Naive thymus-derived CD4-positive, alpha-beta T cell (primary cell): ENCODE measurements around the gene C7orf57. TPM values are rescaled to one million over a fixed set of nuclear protein-coding genes. Genes with fewer than 3 reads are reported as not detected.
A peak's percentile ranks its signal among the peaks of the same experiment; 100 is the strongest.
"Not testable (repeated sequence)": the region's sequence is repeated elsewhere in the genome, so short reads cannot be mapped to it uniquely, and the experiment has no call there.

Experiments used
- ATAC-seq: fragments of 150-1000 bp; cut with Tn5 transposase; 2 replicates; pipeline ENCODE4 v1.10.0; 2021; ENCODE audit warnings: mild to moderate bottlenecking, moderate library complexity
- CTCF ChIA-PET: fragments of 350-600 bp; sonication (Branson Sonifier 250); formaldehyde crosslinking; loops from one replicate; lab custom pipeline; 2021; ENCODE audit warnings: antibody characterized with exemption; lab: Charles Lee
- POLR2A ChIA-PET: fragments of 350-600 bp; sonication (Branson Sonifier 250); formaldehyde crosslinking; loops from one replicate; lab custom pipeline; 2021; ENCODE audit warnings: antibody characterized with exemption, inconsistent platforms; lab: Charles Lee
- DNase-seq, 9 donors: peaks; one replicate each; pipeline versions ENCODE4 v3.0.0 to v3.0.0-alpha.2; 2020 to 2022; ENCODE audit warnings: mixed read lengths in 1 of 9
- H3K27ac ChIP-seq: one replicate; pipeline ENCODE4 v1.7.0; 2013; ENCODE audit warnings: mild to moderate bottlenecking, low read depth, low read length, moderate library complexity
- H3K27me3 ChIP-seq, 2 donors: one replicate each; pipeline ENCODE4 v1.7.0; 2013; ENCODE audit warnings: low read length in 2 of 2, mild to moderate bottlenecking in 2 of 2, moderate library complexity in 2 of 2; ENCODE audit not compliant: control insufficient read depth in 2 of 2, insufficient read depth in 2 of 2
- H3K36me3 ChIP-seq, 3 experiments: 1 replicate in 2 of 3; 2 replicates in 1 of 3; pipeline ENCODE4 v1.7.0; 2013; ENCODE audit warnings: low read length in 3 of 3, mild to moderate bottlenecking in 3 of 3, moderate library complexity in 1 of 3; ENCODE audit not compliant: insufficient read depth in 3 of 3, control insufficient read depth in 2 of 3
- H3K4me1 ChIP-seq, 2 donors: one replicate each; pipeline ENCODE4 v1.7.0; 2013; ENCODE audit warnings: low read length in 2 of 2, mild to moderate bottlenecking in 2 of 2, moderate library complexity in 1 of 2; ENCODE audit not compliant: control insufficient read depth in 2 of 2, insufficient read depth in 2 of 2
- H3K4me3 ChIP-seq: 2 replicates; pipeline ENCODE4 v1.7.0; 2013; ENCODE audit warnings: mild to moderate bottlenecking, low read length
- H3K9me3 ChIP-seq, 3 experiments: 1 replicate in 2 of 3; 2 replicates in 1 of 3; pipeline ENCODE4 v1.7.0; 2013; ENCODE audit warnings: low read length in 3 of 3; ENCODE audit not compliant: control insufficient read depth in 2 of 3
- H3K27ac Mint-ChIP-seq, 9 donors: one replicate each; pipeline ENCODE4 v1.8.0; 2020 to 2022; ENCODE audit warnings: mixed read lengths in 9 of 9, mild to moderate bottlenecking in 8 of 9, moderate library complexity in 5 of 9, inconsistent platforms in 2 of 9
- H3K27me3 Mint-ChIP-seq, 5 donors: one replicate each; pipeline ENCODE4 v1.8.0; 2021 to 2022; ENCODE audit warnings: mixed read lengths in 5 of 5, mild to moderate bottlenecking in 1 of 5
- H3K36me3 Mint-ChIP-seq, 5 donors: one replicate each; pipeline ENCODE4 v1.8.0; 2020 to 2022; ENCODE audit warnings: mixed read lengths in 5 of 5, mild to moderate bottlenecking in 3 of 5, inconsistent platforms in 1 of 5
- H3K4me1 Mint-ChIP-seq, 7 donors: one replicate each; pipeline ENCODE4 v1.8.0; 2020 to 2022; ENCODE audit warnings: mixed read lengths in 7 of 7, mild to moderate bottlenecking in 3 of 7, inconsistent platforms in 1 of 7
- H3K4me3 Mint-ChIP-seq, 10 donors: one replicate each; pipeline ENCODE4 v1.8.0; 2020 to 2022; ENCODE audit warnings: mild to moderate bottlenecking in 10 of 10, mixed read lengths in 10 of 10, moderate library complexity in 6 of 10, inconsistent platforms in 2 of 10
- H3K9me3 Mint-ChIP-seq, 11 donors: one replicate each; pipeline ENCODE4 v1.8.0; 2020 to 2022; ENCODE audit warnings: mixed read lengths in 11 of 11, mild to moderate bottlenecking in 4 of 11, inconsistent platforms in 1 of 11, moderate library complexity in 1 of 11
- intact Hi-C, 2 donors: fragments of 100-400 bp; cut with micrococcal nuclease; formaldehyde crosslinking; loops; one replicate each; pipeline ENCODE4 v1.15.1; 2023
- polyA plus RNA-seq, 2 donors: library from polyadenylated mRNA; unstranded; fragments of 300-500 nt; fragmentation: Illumina TruSeq; gene quantifications; one replicate each; pipeline ENCODE4 v1.2.3, GENCODE V29; 2021
- total RNA-seq, 6 experiments: library from RNA in 5 of 6; stranded (reverse) in 5 of 6; gene quantifications; 1 replicate in 5 of 6; 2 replicates in 1 of 6; pipeline ENCODE4 v1.2.3 and lab custom pipeline; 2021 to 2026

The C7orf57 gene
- total and polyA plus RNA-seq, 7 experiments from 2014 or later: 0.08 to 0.80 (median 0.15) TPM; not detected in 3

GRCh38 chr7:48063985-48064384 lies 28.6 kb downstream of the C7orf57 start:
- peaks cover 4 to 17% (median 12%) of the 10 kb centered on the region in 5 donors for H3K36me3 Mint-ChIP-seq
- H3K27ac Mint-ChIP-seq: peak overlapping the region in 1 of 9 donors; percentile 29
- no peaks in the 10 kb centered on the region for H3K4me1 ChIP-seq
- DNase-seq (no peak), ATAC-seq (no peak)
- no peak overlapping the region for H3K27ac ChIP-seq
- peaks cover 0 to 3% (median 0%) of the 10 kb centered on the region in 7 donors for H3K4me1 Mint-ChIP-seq
- H3K27me3 ChIP-seq: no peaks in the 10 kb centered on the region
- no peaks in the 10 kb centered on the region for H3K9me3 ChIP-seq
- H3K36me3 ChIP-seq: no peaks in the 10 kb centered on the region
- peaks cover 0 to 22% (median 5%) of the 10 kb centered on the region in 11 donors for H3K9me3 Mint-ChIP-seq
- no peak overlapping the region for H3K4me3 Mint-ChIP-seq
- H3K4me3 ChIP-seq: no peak overlapping the region
- peaks cover 0 to 15% (median 0%) of the 10 kb centered on the region in 5 donors for H3K27me3 Mint-ChIP-seq
- intact Hi-C loops: loop anchor here in 1 of 2 donors (2.0 kb wide), 1 partner anchor 25 kb away; the partner anchor contains the start of gene UPP1
- CTCF ChIA-PET: no interaction called here
- POLR2A ChIA-PET: no interaction called here

GRCh38 chr7:48067475-48067874 lies 32.1 kb downstream of the C7orf57 start:
- Mint-ChIP-seq H3K9me3 (peaks cover 0 to 33% (median 6%) of the 10 kb centered on the region in 11 donors), H3K4me1 (no peaks in the 10 kb centered on the region), H3K4me3 (no peak overlapping the region), H3K27ac (no peak overlapping the region), H3K27me3 (peaks cover 0 to 13% (median 0%) of the 10 kb centered on the region in 5 donors), H3K36me3 (peaks cover 4 to 22% (median 10%) of the 10 kb centered on the region in 5 donors)
- no peaks in the 10 kb centered on the region for H3K9me3 ChIP-seq
- H3K27ac ChIP-seq: no peak overlapping the region
- H3K4me1 ChIP-seq: no peaks in the 10 kb centered on the region
- ChIA-PET POLR2A (no interaction called here), CTCF (no interaction called here)
- ATAC-seq: no peak
- no peaks in the 10 kb centered on the region for H3K36me3 ChIP-seq
- H3K27me3 ChIP-seq: no peaks in the 10 kb centered on the region
- no peak overlapping the region for H3K4me3 ChIP-seq
- no peak for DNase-seq
- intact Hi-C loops: no loop called here

DNA sequence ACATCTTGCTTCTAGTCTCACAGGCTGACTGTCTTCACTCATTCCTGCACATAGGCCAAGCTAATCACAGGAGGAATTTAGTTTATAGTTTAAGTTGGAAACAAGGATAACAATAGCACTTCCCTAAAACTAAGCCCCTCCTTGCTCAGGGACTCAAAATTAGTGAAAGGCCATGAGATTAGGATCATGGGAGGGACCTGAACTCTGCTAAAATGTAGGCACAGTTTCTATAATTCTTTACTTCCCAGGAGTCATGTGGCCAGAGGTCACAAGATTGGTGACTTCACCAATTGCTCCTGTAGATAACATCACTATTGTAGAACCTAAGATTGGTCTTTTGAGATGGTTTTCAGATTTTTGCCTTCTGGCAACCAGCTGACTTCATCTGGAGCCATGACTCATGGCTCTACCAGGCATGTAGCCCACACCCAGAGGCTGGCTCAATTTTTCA lies 38.9 kb downstream of the C7orf57 start:
- H3K27ac ChIP-seq: no peak overlapping the region
- H3K27ac Mint-ChIP-seq: peak overlapping the region in 1 of 9 donors; percentile 20
- no peak overlapping the region for H3K4me3 Mint-ChIP-seq
- intact Hi-C loops: no loop called here
- ChIA-PET CTCF (no interaction called here), POLR2A (no interaction called here)
- peaks cover 0 to 11% (median 1%) of the 10 kb centered on the region in 11 donors for H3K9me3 Mint-ChIP-seq
- H3K4me3 ChIP-seq: no peak overlapping the region
- H3K36me3 Mint-ChIP-seq: peaks cover 0 to 9% (median 7%) of the 10 kb centered on the region in 5 donors
- no peak for ATAC-seq
- no peak for DNase-seq
- H3K27me3 ChIP-seq: no peaks in the 10 kb centered on the region
- no peaks in the 10 kb centered on the region for H3K27me3 Mint-ChIP-seq
- H3K4me1 ChIP-seq: no peaks in the 10 kb centered on the region
- no peaks in the 10 kb centered on the region for H3K9me3 ChIP-seq
- no peaks in the 10 kb centered on the region for H3K36me3 ChIP-seq
- H3K4me1 Mint-ChIP-seq: peaks cover 0 to 18% (median 0%) of the 10 kb centered on the region in 7 donors

- Histone ChIP-seq H3K27me3 (no peaks in the 10 kb centered on the region), H3K4me3 (no peak overlapping the region), H3K27ac (no peak overlapping the region), H3K36me3 (no peaks in the 10 kb centered on the region), H3K9me3 (no peaks in the 10 kb centered on the region), H3K4me1 (no peaks in the 10 kb centered on the region)
- Mint-ChIP-seq H3K9me3 (peaks cover 0 to 1% (median 0%) of the 10 kb centered on the region in 11 donors), H3K27ac (no peak overlapping the region), H3K36me3 (peaks cover 0 to 8% (median 3%) of the 10 kb centered on the region in 5 donors), H3K4me3 (no peak overlapping the region), H3K4me1 (peaks cover 0 to 20% (median 2%) of the 10 kb centered on the region in 7 donors), H3K27me3 (peaks cover 0 to 2% (median 0%) of the 10 kb centered on the region in 5 donors)
- ATAC-seq (no peak), DNase-seq (no peak)
- CTCF ChIA-PET: interaction anchor here (0.7 to 1.2 kb wide), 2 partner anchors 9 to 15 kb away, joined by 3 read pairs; no protein-coding TSS in a partner anchor
- POLR2A ChIA-PET: interaction anchor here (0.9 to 1.4 kb wide), 2 partner anchors 11 to 14 kb away, joined by 3 read pairs; no protein-coding TSS in a partner anchor
- intact Hi-C loops: no loop called here
Measured at GRCh38 chr7:48077423-48077822, 42.1 kb downstream of the C7orf57 start.

DNA sequence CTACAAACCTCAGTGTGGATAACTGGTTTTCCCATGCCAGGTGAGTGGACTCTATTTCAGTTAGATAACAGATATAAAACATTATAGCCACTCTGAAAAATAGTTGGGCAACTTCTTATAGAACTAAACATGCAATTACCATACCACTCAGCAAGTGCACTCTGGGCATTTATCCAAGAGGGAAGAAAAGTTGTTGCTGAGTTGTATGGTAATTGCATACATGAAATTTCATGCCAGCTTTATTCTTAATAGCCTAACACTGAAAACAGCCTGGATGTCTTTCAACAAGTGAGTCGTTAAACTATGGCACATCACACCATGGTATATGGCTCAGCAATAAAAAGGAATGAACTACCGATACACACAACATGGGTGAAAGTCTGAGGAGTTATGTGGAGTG lies 43.1 kb downstream of the C7orf57 start:
- H3K27ac Mint-ChIP-seq: peak overlapping the region in 1 of 9 donors; percentile 50

GRCh38 chr7:48082378-48082777 lies 47.0 kb downstream of the C7orf57 start:
- H3K9me3 ChIP-seq, POLR2A ChIA-PET, H3K9me3 Mint-ChIP-seq, DNase-seq, H3K36me3 Mint-ChIP-seq, H3K4me3 ChIP-seq, H3K27ac ChIP-seq, H3K36me3 ChIP-seq, H3K27me3 Mint-ChIP-seq, CTCF ChIA-PET, H3K27me3 ChIP-seq, intact Hi-C loops, ATAC-seq: not testable (repeated sequence)
- H3K4me3 Mint-ChIP-seq: peak overlapping the region in 2 of 10 donors; percentile 20 to 37
- H3K27ac Mint-ChIP-seq: peak overlapping the region in 4 of 9 donors; percentile 25 to 53 (median 44)
- peaks cover 34 to 55% (median 45%) of the 10 kb centered on the region in 7 donors for H3K4me1 Mint-ChIP-seq
- peaks cover 21 to 44% of the 10 kb centered on the region in 2 donors for H3K4me1 ChIP-seq

More for the DNA sequence above, 43.1 kb downstream of the C7orf57 start:
- Histone ChIP-seq H3K27ac (no peak overlapping the region), H3K4me3 (no peak overlapping the region), H3K27me3 (no peaks in the 10 kb centered on the region), H3K36me3 (no peaks in the 10 kb centered on the region), H3K4me1 (peaks cover 7 to 8% of the 10 kb centered on the region in 2 donors), H3K9me3 (no peaks in the 10 kb centered on the region)
- peaks cover 5 to 29% (median 13%) of the 10 kb centered on the region in 7 donors for H3K4me1 Mint-ChIP-seq
- POLR2A ChIA-PET: interaction anchor here (0.6 to 1.4 kb wide), 2 partner anchors 10 to 1927 kb away, joined by 3 to 4 read pairs; no protein-coding TSS in a partner anchor
- no peak overlapping the region for H3K4me3 Mint-ChIP-seq
- ATAC-seq: no peak
- H3K36me3 Mint-ChIP-seq: peaks cover 0 to 6% (median 3%) of the 10 kb centered on the region in 5 donors
- intact Hi-C loops: no loop called here
- CTCF ChIA-PET: no interaction called here
- peaks cover 0 to 2% (median 0%) of the 10 kb centered on the region in 5 donors for H3K27me3 Mint-ChIP-seq
- H3K9me3 Mint-ChIP-seq: no peaks in the 10 kb centered on the region
- no peak for DNase-seq
